CD4-positive, alpha-beta memory T cell (primary cell): ENCODE results near the gene CFAP54. TPM values are rescaled to one million over a fixed set of nuclear protein-coding genes. Genes with fewer than 3 reads are reported as not detected.

ENCODE experiments used
- CTCF ChIA-PET: fragments of 350-600 bp; sonication (Branson Sonifier 250); formaldehyde crosslinking; loops from one replicate; lab custom pipeline; 2021; ENCODE audit warnings: inconsistent platforms; ENCODE audit not compliant: partially characterized antibody; lab: Charles Lee
- POLR2A ChIA-PET: fragments of 350-600 bp; sonication (Branson Sonifier 250); formaldehyde crosslinking; loops from one replicate; lab custom pipeline; 2021; ENCODE audit not compliant: partially characterized antibody; lab: Charles Lee
- DNase-seq, 5 donors: peaks; one replicate each; pipeline versions ENCODE4 v3.0.0 to v3.0.0-alpha.2; 2020 to 2022; ENCODE audit warnings: mixed read lengths in 1 of 5
- H3K27ac ChIP-seq: one replicate; pipeline ENCODE4 v1.7.0; 2013; ENCODE audit warnings: low read depth, low read length
- H3K27me3 ChIP-seq: 2 replicates; pipeline ENCODE4 v1.7.0; 2013; ENCODE audit warnings: mild to moderate bottlenecking, low read length, moderate library complexity; ENCODE audit not compliant: insufficient read depth
- H3K36me3 ChIP-seq: 2 replicates; pipeline ENCODE4 v1.7.0; 2013; ENCODE audit warnings: mild to moderate bottlenecking, low read length, moderate library complexity; ENCODE audit not compliant: insufficient read depth
- H3K4me1 ChIP-seq: 2 replicates; pipeline ENCODE4 v1.7.0; 2013; ENCODE audit warnings: mild to moderate bottlenecking, low read length, moderate library complexity; ENCODE audit not compliant: insufficient read depth
- H3K4me3 ChIP-seq, 2 donors: one replicate each; pipeline ENCODE4 v1.7.0; 2013; ENCODE audit warnings: low read length in 2 of 2, mild to moderate bottlenecking in 1 of 2
- H3K9me3 ChIP-seq, 2 donors: one replicate each; pipeline ENCODE4 v1.7.0; 2013; ENCODE audit warnings: low read length in 2 of 2, control low read depth in 1 of 2; ENCODE audit not compliant: control insufficient read depth in 1 of 2
- H3K27ac Mint-ChIP-seq, 7 donors: one replicate each; pipeline ENCODE4 v1.8.0; 2020 to 2021; ENCODE audit warnings: mixed read lengths in 7 of 7, mild to moderate bottlenecking in 6 of 7, inconsistent platforms in 3 of 7, moderate library complexity in 3 of 7
- H3K27me3 Mint-ChIP-seq, 2 donors: one replicate each; pipeline ENCODE4 v1.8.0; 2020 to 2021; ENCODE audit warnings: mixed read lengths in 2 of 2
- H3K36me3 Mint-ChIP-seq, 2 donors: one replicate each; pipeline ENCODE4 v1.8.0; 2020 to 2021; ENCODE audit warnings: mixed read lengths in 2 of 2, inconsistent platforms in 1 of 2, mild to moderate bottlenecking in 1 of 2
- H3K4me1 Mint-ChIP-seq, 4 donors: one replicate each; pipeline ENCODE4 v1.8.0; 2020 to 2021; ENCODE audit warnings: mixed read lengths in 4 of 4, mild to moderate bottlenecking in 1 of 4
- H3K4me3 Mint-ChIP-seq, 8 donors: one replicate each; pipeline ENCODE4 v1.8.0; 2020 to 2021; ENCODE audit warnings: mixed read lengths in 8 of 8, mild to moderate bottlenecking in 7 of 8, moderate library complexity in 6 of 8, inconsistent platforms in 3 of 8
- H3K9me3 Mint-ChIP-seq, 8 donors: one replicate each; pipeline ENCODE4 v1.8.0; 2020 to 2021; ENCODE audit warnings: mixed read lengths in 8 of 8, mild to moderate bottlenecking in 5 of 8, inconsistent platforms in 3 of 8, moderate library complexity in 1 of 8
- intact Hi-C: fragments of 100-400 bp; cut with micrococcal nuclease; formaldehyde crosslinking; loops from one replicate; pipeline ENCODE4 v1.15.1; 2023
- polyA plus RNA-seq, 2 donors: library from polyadenylated mRNA; unstranded; fragments of 300-500 nt; fragmentation: Illumina TruSeq; gene quantifications; one replicate each; pipeline ENCODE4 v1.2.3, GENCODE V29; 2021
- total RNA-seq, 2 experiments: library from RNA; stranded (reverse); gene quantifications; one replicate each; pipeline ENCODE4 v1.2.3, GENCODE V29; 2021

Gene CFAP54
- total and polyA plus RNA-seq, 4 experiments from 2014 or later: 0.37 to 1.1 (median 0.69) TPM

DNA sequence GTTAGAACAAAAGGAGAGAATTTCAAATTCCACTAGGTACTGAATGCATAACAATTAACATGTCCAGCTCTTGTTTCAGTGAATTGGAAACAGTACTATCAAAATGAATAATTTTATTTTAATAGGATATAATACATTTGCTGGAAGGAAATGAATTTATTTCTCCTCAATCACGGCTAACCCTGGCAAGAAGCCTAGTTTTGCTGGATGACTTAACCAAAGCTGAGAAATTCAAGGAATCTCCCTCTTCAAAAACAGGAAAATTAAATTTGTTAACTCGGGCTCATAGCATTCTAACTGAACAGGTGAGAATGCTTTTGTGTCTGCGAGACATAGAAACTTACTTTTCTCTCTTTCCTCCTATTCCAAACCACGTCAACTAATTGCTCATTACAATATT is 254.2 kb downstream of the CFAP54 start:
- ChIA-PET POLR2A (no interaction called here), CTCF (no interaction called here)
- no peak for DNase-seq
- no peaks in the 10 kb centered on the region for H3K36me3 ChIP-seq
- Mint-ChIP-seq H3K36me3 (no peaks in the 10 kb centered on the region), H3K27me3 (peaks cover 1 to 5% of the 10 kb centered on the region in 2 donors), H3K9me3 (peaks cover 0 to 5% (median 0%) of the 10 kb centered on the region in 8 donors), H3K4me3 (no peak overlapping the region), H3K27ac (no peak overlapping the region), H3K4me1 (no peaks in the 10 kb centered on the region)
- no peaks in the 10 kb centered on the region for H3K9me3 ChIP-seq
- H3K27ac ChIP-seq: no peak overlapping the region
- H3K27me3 ChIP-seq: no peaks in the 10 kb centered on the region
- intact Hi-C loops: no loop called here
- H3K4me3 ChIP-seq: no peak overlapping the region
- H3K4me1 ChIP-seq: no peaks in the 10 kb centered on the region

DNA sequence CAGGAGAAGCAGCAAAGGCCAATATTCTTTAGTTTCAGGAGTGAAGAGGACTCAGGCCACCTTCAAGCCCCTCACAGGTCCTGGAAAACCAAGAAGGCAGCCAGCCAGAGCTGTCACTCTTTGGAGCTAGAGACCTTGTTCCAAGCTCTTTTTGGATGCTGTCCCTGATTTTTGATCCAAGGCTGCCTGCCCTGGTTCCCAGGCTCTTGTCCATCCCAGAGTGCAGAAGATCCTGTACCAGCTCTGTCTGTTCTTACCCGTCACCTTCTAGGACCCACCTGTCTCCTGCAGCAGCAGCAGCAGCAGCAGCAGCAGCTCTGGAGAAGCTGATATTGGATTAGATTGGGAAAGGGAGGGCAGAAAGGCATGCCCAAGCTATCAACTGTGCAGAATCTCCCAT is 260.6 kb downstream of the CFAP54 start:
- H3K4me3 ChIP-seq: no peak overlapping the region
- H3K36me3 ChIP-seq: no peaks in the 10 kb centered on the region
- intact Hi-C loops: no loop called here
- H3K27me3 Mint-ChIP-seq: peaks cover 1 to 6% of the 10 kb centered on the region in 2 donors
- H3K4me3 Mint-ChIP-seq: no peak overlapping the region
- ChIA-PET CTCF (no interaction called here), POLR2A (no interaction called here)
- peaks cover 0 to 2% (median 0%) of the 10 kb centered on the region in 8 donors for H3K9me3 Mint-ChIP-seq
- H3K27ac Mint-ChIP-seq: no peak overlapping the region
- no peaks in the 10 kb centered on the region for H3K36me3 Mint-ChIP-seq
- no peaks in the 10 kb centered on the region for H3K4me1 ChIP-seq
- H3K27me3 ChIP-seq: no peaks in the 10 kb centered on the region
- H3K27ac ChIP-seq: no peak overlapping the region
- no peaks in the 10 kb centered on the region for H3K4me1 Mint-ChIP-seq
- H3K9me3 ChIP-seq: no peaks in the 10 kb centered on the region
- no peak for DNase-seq

DNA sequence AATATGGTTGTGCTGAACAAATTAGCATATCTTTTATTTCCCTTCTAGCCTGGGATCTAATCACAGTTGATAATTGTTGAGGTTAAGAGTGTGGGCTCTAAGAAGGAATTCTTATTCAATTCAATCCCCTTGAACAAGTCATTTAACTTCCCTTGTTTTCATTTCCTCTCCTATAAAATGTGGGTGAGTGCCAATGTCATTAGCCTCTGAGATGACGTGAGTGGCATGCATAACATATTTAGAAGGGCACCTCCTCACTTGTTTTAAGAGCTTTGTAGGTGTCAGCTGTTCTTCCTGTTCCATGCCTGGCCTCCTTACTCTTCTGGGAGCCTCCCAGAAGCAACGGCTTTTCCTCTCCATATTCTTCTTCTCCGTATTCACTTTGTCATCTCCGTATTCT is 262.2 kb downstream of the CFAP54 start:
- Histone ChIP-seq H3K4me1 (no peaks in the 10 kb centered on the region), H3K9me3 (no peaks in the 10 kb centered on the region), H3K4me3 (no peak overlapping the region), H3K36me3 (no peaks in the 10 kb centered on the region), H3K27me3 (no peaks in the 10 kb centered on the region), H3K27ac (no peak overlapping the region)
- Mint-ChIP-seq H3K4me3 (no peak overlapping the region), H3K9me3 (no peaks in the 10 kb centered on the region), H3K27me3 (peaks cover 1 to 5% of the 10 kb centered on the region in 2 donors), H3K27ac (no peak overlapping the region), H3K4me1 (no peaks in the 10 kb centered on the region), H3K36me3 (no peaks in the 10 kb centered on the region)
- DNase-seq: no peak
- intact Hi-C loops: no loop called here
- ChIA-PET POLR2A (no interaction called here), CTCF (interaction anchor here (0.7 kb wide), 1 partner anchor 17 kb away, joined by 3 read pairs; no protein-coding TSS in a partner anchor)

DNA sequence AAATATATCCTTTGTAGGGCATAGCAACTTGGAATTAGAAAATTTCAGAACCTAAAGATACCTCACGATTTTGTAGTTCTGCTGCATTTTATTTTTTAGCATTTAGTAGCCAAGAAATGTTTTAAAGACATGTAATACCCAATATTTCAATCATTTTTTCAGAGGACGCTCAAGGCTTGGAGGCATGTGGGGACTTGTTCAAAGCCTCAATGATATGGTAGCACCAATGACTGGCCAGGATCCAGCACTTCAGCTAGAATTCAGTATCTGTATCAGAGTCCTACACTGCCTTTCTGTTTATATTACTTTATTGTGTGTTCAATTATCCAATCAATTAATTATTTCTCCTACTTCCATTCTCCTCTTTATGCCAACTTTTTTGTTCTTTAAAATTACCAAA is 262.8 kb downstream of the CFAP54 start:
- CTCF ChIA-PET: no interaction called here
- H3K4me3 Mint-ChIP-seq: no peak overlapping the region
- intact Hi-C loops: no loop called here
- Histone ChIP-seq H3K4me3 (no peak overlapping the region), H3K36me3 (no peaks in the 10 kb centered on the region), H3K9me3 (no peaks in the 10 kb centered on the region), H3K4me1 (no peaks in the 10 kb centered on the region), H3K27ac (no peak overlapping the region), H3K27me3 (no peaks in the 10 kb centered on the region)
- no peak for DNase-seq
- POLR2A ChIA-PET: no interaction called here
- H3K27ac Mint-ChIP-seq: no peak overlapping the region
- no peaks in the 10 kb centered on the region for H3K9me3 Mint-ChIP-seq
- H3K36me3 Mint-ChIP-seq: no peaks in the 10 kb centered on the region
- peaks cover 0 to 2% of the 10 kb centered on the region in 2 donors for H3K27me3 Mint-ChIP-seq
- no peaks in the 10 kb centered on the region for H3K4me1 Mint-ChIP-seq

DNA sequence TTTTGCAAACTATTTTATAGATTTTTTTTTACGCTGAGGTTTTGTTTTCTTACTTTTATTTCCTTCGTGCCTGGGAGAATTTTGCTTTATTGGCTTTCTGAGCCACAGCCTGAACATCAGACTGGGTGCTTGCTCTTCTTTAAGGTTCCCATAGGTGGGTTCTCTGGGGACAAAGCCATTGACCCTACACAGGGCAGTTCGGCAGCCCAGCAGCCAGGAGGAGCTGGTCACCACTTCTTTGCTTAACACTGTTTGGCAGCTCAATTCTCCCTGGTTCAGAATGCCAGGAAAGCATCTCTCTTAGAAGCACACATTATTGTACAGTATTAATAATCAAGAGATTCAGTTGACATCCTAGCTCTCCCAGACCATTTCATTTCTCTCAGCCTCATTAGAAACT is 276.9 kb downstream of the CFAP54 start:
- DNase-seq: no peak
- CTCF ChIA-PET: no interaction called here
- no peaks in the 10 kb centered on the region for H3K9me3 Mint-ChIP-seq
- no peaks in the 10 kb centered on the region for H3K36me3 Mint-ChIP-seq
- no peak overlapping the region for H3K27ac Mint-ChIP-seq
- Histone ChIP-seq H3K27me3 (no peaks in the 10 kb centered on the region), H3K9me3 (no peaks in the 10 kb centered on the region), H3K4me1 (no peaks in the 10 kb centered on the region), H3K4me3 (no peak overlapping the region), H3K27ac (no peak overlapping the region), H3K36me3 (no peaks in the 10 kb centered on the region)
- intact Hi-C loops: no loop called here
- peaks cover 1 to 7% of the 10 kb centered on the region in 2 donors for H3K27me3 Mint-ChIP-seq
- no peak overlapping the region for H3K4me3 Mint-ChIP-seq
- H3K4me1 Mint-ChIP-seq: no peaks in the 10 kb centered on the region
- POLR2A ChIA-PET: no interaction called here

DNA sequence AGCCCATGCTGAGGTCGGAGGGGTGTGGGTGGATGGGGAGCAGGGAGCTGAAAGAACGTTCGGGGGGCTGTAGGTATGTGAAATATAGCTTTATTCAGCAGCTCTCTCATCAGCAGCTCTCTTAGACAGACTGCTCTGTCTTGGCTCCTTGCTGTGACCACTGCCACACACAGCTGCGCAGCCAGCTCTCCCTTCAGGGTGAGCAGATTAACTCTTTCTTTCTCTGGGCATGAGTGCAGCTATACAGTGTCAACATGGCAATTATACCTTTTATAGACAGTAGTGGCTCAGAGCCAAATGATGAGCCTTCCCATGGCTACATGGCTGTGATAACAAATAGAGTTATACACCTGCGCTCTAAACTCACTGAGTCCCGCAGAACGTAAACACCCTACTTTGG is 280.0 kb downstream of the CFAP54 start:
- POLR2A ChIA-PET: no interaction called here
- no peaks in the 10 kb centered on the region for H3K36me3 Mint-ChIP-seq
- intact Hi-C loops: no loop called here
- Histone ChIP-seq H3K27ac (no peak overlapping the region), H3K36me3 (no peaks in the 10 kb centered on the region), H3K4me3 (no peak overlapping the region), H3K27me3 (no peaks in the 10 kb centered on the region), H3K9me3 (no peaks in the 10 kb centered on the region), H3K4me1 (no peaks in the 10 kb centered on the region)
- no peaks in the 10 kb centered on the region for H3K4me1 Mint-ChIP-seq
- H3K27ac Mint-ChIP-seq: no peak overlapping the region
- CTCF ChIA-PET: interaction anchor here (0.6 kb wide), 1 partner anchor 1802 kb away, joined by 4 read pairs; no protein-coding TSS in a partner anchor
- peaks cover 0 to 5% (median 0%) of the 10 kb centered on the region in 8 donors for H3K9me3 Mint-ChIP-seq
- no peak for DNase-seq
- peaks cover 1 to 6% of the 10 kb centered on the region in 2 donors for H3K27me3 Mint-ChIP-seq
- no peak overlapping the region for H3K4me3 Mint-ChIP-seq

DNA sequence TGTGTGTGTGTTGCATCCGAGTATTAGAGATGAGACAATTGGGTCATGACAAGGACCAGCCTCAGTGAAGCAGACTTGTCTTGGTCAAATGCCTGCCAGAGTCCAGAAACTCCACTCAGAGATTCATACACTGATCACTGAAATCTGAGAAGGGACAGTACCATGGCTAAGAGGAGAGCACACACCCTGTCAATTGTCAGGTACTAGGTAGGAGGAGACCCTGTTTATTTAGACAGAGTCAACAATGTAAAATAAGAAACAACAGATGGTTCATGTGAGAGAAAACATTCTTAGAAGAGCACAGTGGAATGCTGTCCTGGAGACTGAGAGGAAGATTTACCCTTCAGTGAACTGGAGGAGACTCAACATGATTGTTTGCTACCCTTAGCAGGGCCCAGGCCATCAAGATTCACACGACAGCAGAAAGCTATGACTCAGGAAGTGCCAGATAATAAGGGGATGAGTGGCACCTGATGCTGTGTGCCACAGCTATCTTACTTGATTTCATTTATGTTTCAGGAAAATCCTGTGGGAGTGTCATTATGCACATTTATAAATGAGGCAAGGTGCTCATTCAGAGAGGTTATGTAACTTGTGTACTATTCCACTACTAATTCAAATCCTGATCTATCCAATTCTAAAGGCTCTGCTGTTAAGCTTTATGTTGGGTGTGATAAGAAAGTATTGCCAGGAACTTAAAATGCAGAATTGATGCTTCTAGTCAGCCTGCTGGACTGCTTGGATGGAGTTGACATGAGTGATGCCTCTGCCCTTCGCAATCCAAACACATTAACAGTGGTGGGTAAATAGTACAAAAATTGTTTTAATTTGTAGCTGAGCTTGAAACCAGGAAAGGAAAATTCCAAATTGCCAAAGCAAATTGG is 281.1 kb downstream of the CFAP54 start:
- POLR2A ChIA-PET: no interaction called here
- CTCF ChIA-PET: no interaction called here
- intact Hi-C loops: no loop called here
- Mint-ChIP-seq H3K36me3 (no peaks in the 10 kb centered on the region), H3K9me3 (peaks cover 0 to 5% (median 0%) of the 10 kb centered on the region in 8 donors), H3K27ac (no peak overlapping the region), H3K27me3 (peaks cover 1 to 6% of the 10 kb centered on the region in 2 donors), H3K4me3 (no peak overlapping the region), H3K4me1 (no peaks in the 10 kb centered on the region)
- no peaks in the 10 kb centered on the region for H3K36me3 ChIP-seq
- H3K27ac ChIP-seq: no peak overlapping the region
- no peaks in the 10 kb centered on the region for H3K9me3 ChIP-seq
- no peaks in the 10 kb centered on the region for H3K4me1 ChIP-seq
- H3K4me3 ChIP-seq: no peak overlapping the region
- no peaks in the 10 kb centered on the region for H3K27me3 ChIP-seq
- no peak for DNase-seq
